ENCODE data around the gene LRRC23. TPM values are rescaled to one million over a fixed set of nuclear protein-coding genes. Genes with fewer than 3 reads are reported as not detected.

Gene LRRC23
- total RNA-seq, 1 donor from 2014 or later: 2.6 TPM

- Mint-ChIP-seq H3K9me3 (ENCODE audit: unreplicated experiment) (no peaks in the 10 kb centered on the region), H3K36me3 (ENCODE audit: unreplicated experiment) (no peaks in the 10 kb centered on the region), H3K27me3 (ENCODE audit: unreplicated experiment) (peaks cover 12% of the 10 kb centered on the region), H3K4me1 (ENCODE audit: low read depth, unreplicated experiment) (peaks cover 5% of the 10 kb centered on the region), H3K27ac (ENCODE audit: unreplicated experiment) (no peak overlapping the region), H3K4me3 (ENCODE audit: unreplicated experiment) (no peak overlapping the region)
- no peak for TF ChIP-seq CTCF (IDR thresholded peaks at IDR 0.05; ENCODE audit: partially characterized antibody, unreplicated experiment)
- no peak for DNase-seq
Observed at GRCh38 chr12:6951551-6952120, 47.0 kb downstream of the LRRC23 start.

GRCh38 chr12:6952121-6952862, 47.7 kb downstream of the LRRC23 start:
- peaks cover 2% of the 10 kb centered on the region for H3K9me3 Mint-ChIP-seq (ENCODE audit: unreplicated experiment)
- H3K4me1 Mint-ChIP-seq (ENCODE audit: low read depth, unreplicated experiment): no peaks in the 10 kb centered on the region
- H3K27ac Mint-ChIP-seq (ENCODE audit: unreplicated experiment): no peak overlapping the region
- H3K4me3 Mint-ChIP-seq (ENCODE audit: unreplicated experiment): no peak overlapping the region
- DNase-seq: no peak
- no peaks in the 10 kb centered on the region for H3K36me3 Mint-ChIP-seq (ENCODE audit: unreplicated experiment)
- TF ChIP-seq CTCF (IDR thresholded peaks at IDR 0.05; ENCODE audit: partially characterized antibody, unreplicated experiment): no peak
- H3K27me3 Mint-ChIP-seq (ENCODE audit: unreplicated experiment): peaks cover 11% of the 10 kb centered on the region

GRCh38 chr12:6952863-6953441, 48.3 kb downstream of the LRRC23 start:
- TF ChIP-seq CTCF (IDR thresholded peaks at IDR 0.05; ENCODE audit: partially characterized antibody, unreplicated experiment): no peak
- H3K4me1 Mint-ChIP-seq (ENCODE audit: low read depth, unreplicated experiment): no peaks in the 10 kb centered on the region
- peaks cover 9% of the 10 kb centered on the region for H3K27me3 Mint-ChIP-seq (ENCODE audit: unreplicated experiment)
- H3K4me3 Mint-ChIP-seq (ENCODE audit: unreplicated experiment): no peak overlapping the region
- peaks cover 2% of the 10 kb centered on the region for H3K9me3 Mint-ChIP-seq (ENCODE audit: unreplicated experiment)
- DNase-seq: no peak
- no peaks in the 10 kb centered on the region for H3K36me3 Mint-ChIP-seq (ENCODE audit: unreplicated experiment)
- H3K27ac Mint-ChIP-seq (ENCODE audit: unreplicated experiment): no peak overlapping the region

- DNase-seq: no peak
- H3K27ac Mint-ChIP-seq (ENCODE audit: unreplicated experiment): no peak overlapping the region
Observed at GRCh38 chr12:6953442-6954315, 49.1 kb downstream of the LRRC23 start.

More at GRCh38 chr12:6953442-6954315, 49.1 kb downstream of the LRRC23 start:
- peaks cover 6% of the 10 kb centered on the region for H3K9me3 Mint-ChIP-seq (ENCODE audit: unreplicated experiment)
- H3K4me1 Mint-ChIP-seq (ENCODE audit: low read depth, unreplicated experiment): no peaks in the 10 kb centered on the region
- H3K4me3 Mint-ChIP-seq (ENCODE audit: unreplicated experiment): peak overlapping the region; percentile 32
- peaks cover 12% of the 10 kb centered on the region for H3K27me3 Mint-ChIP-seq (ENCODE audit: unreplicated experiment)
- no peaks in the 10 kb centered on the region for H3K36me3 Mint-ChIP-seq (ENCODE audit: unreplicated experiment)
- TF ChIP-seq CTCF (IDR thresholded peaks at IDR 0.05; ENCODE audit: partially characterized antibody, unreplicated experiment): no peak
